ENCODE measurements around the gene OPRL1. TPM values are rescaled to one million over a fixed set of nuclear protein-coding genes. Genes with fewer than 3 reads are reported as not detected.

The OPRL1 gene
- polyA plus RNA-seq, 1 of the 3 experiments (the other 2 are of a cell fraction) = 1.8 TPM

GRCh38 chr20:64104667-64105451 lies 25.0 kb downstream of the OPRL1 start:
- POLR2A ChIA-PET = no interaction called here
- Histone ChIP-seq H3K27ac (ENCODE audit: low read depth in 2 of 2, low read length in 1 of 2) (no peak overlapping the region), H3K36me3 (replicated peaks in 1 of 2; ENCODE audit: control insufficient read depth in 1 of 2, insufficient read depth in 2 of 2, low read length in 1 of 2) (no peaks in the 10 kb centered on the region), H3K4me3 (ENCODE audit: low read depth in 2 of 2, low read length in 1 of 2) (no peak overlapping the region), H3F3A (replicated peaks; ENCODE audit: insufficient read depth) (no peaks in the 10 kb centered on the region), H4K20me1 (ENCODE audit: insufficient read depth) (no peaks in the 10 kb centered on the region), H3K27me3 (ENCODE audit: insufficient read depth) (no peaks in the 10 kb centered on the region; the same call in 1 of the 2 replicates), H3K9me2 (no peaks in the 10 kb centered on the region), H2AFZ (ENCODE audit: low read depth) (no peak overlapping the region), H3K4me1 (ENCODE audit: control insufficient read depth in 1 of 2, insufficient read depth in 2 of 2, low read depth in 1 of 2, low read length in 1 of 2) (peaks cover 0 to 4% of the 10 kb centered on the region in 2 experiments; a peak in 1 of 4 replicates), H3K9ac (no peak overlapping the region), H3K9me3 (no peaks in the 10 kb centered on the region), H3K79me2 (ENCODE audit: insufficient read depth) (no peaks in the 10 kb centered on the region), H3K4me2 (no peak overlapping the region)
- CTCF ChIA-PET = interaction anchor here (1.2 kb wide), 1 partner anchor 125 kb away, joined by 3 read pairs; the partner anchor contains the start of gene PRPF6
- TF ChIP-seq GATA2 (CRISPR knock-in tag; IDR thresholded peaks at IDR 0.05) (no peak), SIN3A (IDR thresholded peaks at IDR 0.05; ENCODE audit: borderline replicate concordance, low read depth, low read length) (no peak), IRF3 (IDR thresholded peaks at IDR 0.05; ENCODE audit: low read depth, low read length) (no peak), USF2 (IDR thresholded peaks at IDR 0.05; ENCODE audit: borderline replicate concordance, low read depth, low read length) (no peak), MXI1 (IDR thresholded peaks at IDR 0.05; ENCODE audit: low read depth, low read length) (no peak), RAD21 (IDR thresholded peaks at IDR 0.05; ENCODE audit: low read length) (no peak), CTCF (IDR thresholded peaks at IDR 0.05) (no peak), PBX3 (IDR thresholded peaks at IDR 0.05) (no peak), CHD2 (IDR thresholded peaks at IDR 0.05; ENCODE audit: low read length, partially characterized antibody) (no peak), JUND (IDR thresholded peaks at IDR 0.05) (no peak), RXRA (IDR thresholded peaks at IDR 0.05; ENCODE audit: borderline replicate concordance, low read depth) (no peak), REST (IDR thresholded peaks at IDR 0.05; ENCODE audit: low read depth, low read length) (no peak)
- WGBS (ENCODE audit: low lambda C conversion rate) = 80% methylated on average over 14 of the region's 25 CpGs
- no peak for DNase-seq
